ENCODE measurements around the gene S100A12. TPM values are rescaled to one million over a fixed set of nuclear protein-coding genes. Genes with fewer than 3 reads are reported as not detected.

S100A12 gene
- polyA plus RNA-seq, 1 of the 3 experiments (the other 2 are of a cell fraction) = not detected

DNA sequence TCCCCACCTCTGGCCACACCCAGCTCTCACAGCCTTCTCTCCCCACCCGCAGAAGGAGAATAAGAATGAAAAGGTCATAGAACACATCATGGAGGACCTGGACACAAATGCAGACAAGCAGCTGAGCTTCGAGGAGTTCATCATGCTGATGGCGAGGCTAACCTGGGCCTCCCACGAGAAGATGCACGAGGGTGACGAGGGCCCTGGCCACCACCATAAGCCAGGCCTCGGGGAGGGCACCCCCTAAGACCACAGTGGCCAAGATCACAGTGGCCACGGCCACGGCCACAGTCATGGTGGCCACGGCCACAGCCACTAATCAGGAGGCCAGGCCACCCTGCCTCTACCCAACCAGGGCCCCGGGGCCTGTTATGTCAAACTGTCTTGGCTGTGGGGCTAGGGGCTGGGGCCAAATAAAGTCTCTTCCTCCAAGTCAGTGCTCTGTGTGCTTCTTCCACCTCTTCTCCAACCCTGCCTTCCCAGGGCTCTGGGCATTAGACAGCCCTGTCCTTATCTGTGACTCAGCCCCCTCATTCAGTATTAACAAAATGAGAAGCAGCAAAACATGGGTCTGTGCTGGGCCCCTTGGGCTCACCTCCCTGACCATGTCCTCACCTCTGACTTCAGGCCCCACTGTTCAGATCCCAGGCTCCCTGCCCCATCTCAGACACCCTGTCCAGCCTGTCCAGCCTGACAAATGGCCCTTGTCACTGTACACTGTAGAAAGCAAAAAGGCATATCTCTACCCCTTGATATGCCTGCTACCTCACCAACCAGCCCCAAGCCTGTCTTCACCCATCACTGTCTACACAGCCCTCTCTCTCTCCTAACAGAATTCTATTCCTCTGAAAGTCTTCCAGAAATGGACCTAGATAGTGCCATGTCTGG lies 14.6 kb downstream of the S100A12 start:
- Histone ChIP-seq H3K79me2 (ENCODE audit: insufficient read depth) (no peaks in the 10 kb centered on the region), H3K27ac (ENCODE audit: low read depth in 2 of 2, low read length in 1 of 2) (no peak overlapping the region), H3K36me3 (replicated peaks in 1 of 2; ENCODE audit: control insufficient read depth in 1 of 2, insufficient read depth in 2 of 2, low read length in 1 of 2) (no peaks in the 10 kb centered on the region), H4K20me1 (ENCODE audit: insufficient read depth) (no peaks in the 10 kb centered on the region), H3K9me3 (no peaks in the 10 kb centered on the region), H3K27me3 (ENCODE audit: insufficient read depth) (peaks cover 60% of the 10 kb centered on the region), H2AFZ (ENCODE audit: low read depth) (no peak overlapping the region), H3K4me2 (no peak overlapping the region), H3K9me2 (no peaks in the 10 kb centered on the region), H3K4me3 (ENCODE audit: low read depth in 2 of 2, low read length in 1 of 2) (no peak overlapping the region), H3K9ac (no peak overlapping the region), H3K4me1 (ENCODE audit: control insufficient read depth in 1 of 2, insufficient read depth in 2 of 2, low read depth in 1 of 2, low read length in 1 of 2) (no peaks in the 10 kb centered on the region), H3F3A (replicated peaks; ENCODE audit: insufficient read depth) (no peaks in the 10 kb centered on the region)
- WGBS (ENCODE audit: low lambda C conversion rate) = 4% methylated on average over 9 of the region's 11 CpGs
- ChIA-PET POLR2A (no interaction called here), CTCF (interaction anchor here (0.9 to 1.3 kb wide), 2 partner anchors 9 to 134 kb away, joined by 3 to 4 read pairs; no protein-coding TSS in a partner anchor)
- no peak for DNase-seq
- TF ChIP-seq GATA2 (CRISPR knock-in tag; IDR thresholded peaks at IDR 0.05) (no peak), FOSL2 (IDR thresholded peaks at IDR 0.05; ENCODE audit: borderline replicate concordance, low read depth) (no peak), RCOR1 (IDR thresholded peaks at IDR 0.05; ENCODE audit: low read length) (no peak), SMC3 (IDR thresholded peaks at IDR 0.05; ENCODE audit: low read depth, low read length) (no peak), RXRA (IDR thresholded peaks at IDR 0.05; ENCODE audit: borderline replicate concordance, low read depth) (no peak), GABPA (IDR thresholded peaks at IDR 0.05; ENCODE audit: low read depth) (no peak), FOXM1 (IDR thresholded peaks at IDR 0.05; ENCODE audit: low read depth) (no peak), MEF2A (IDR thresholded peaks at IDR 0.05; ENCODE audit: borderline replicate concordance, low read depth) (no peak), EP300 (IDR thresholded peaks at IDR 0.05; ENCODE audit: borderline replicate concordance in 1 of 2, low read depth in 1 of 2, low read length in 1 of 2) (no peak), NRF1 (IDR thresholded peaks at IDR 0.05; ENCODE audit: low read depth, low read length) (no peak), NFIC (IDR thresholded peaks at IDR 0.05; ENCODE audit: borderline replicate concordance) (no peak)
- TF ChIP-seq, protein P1, sequence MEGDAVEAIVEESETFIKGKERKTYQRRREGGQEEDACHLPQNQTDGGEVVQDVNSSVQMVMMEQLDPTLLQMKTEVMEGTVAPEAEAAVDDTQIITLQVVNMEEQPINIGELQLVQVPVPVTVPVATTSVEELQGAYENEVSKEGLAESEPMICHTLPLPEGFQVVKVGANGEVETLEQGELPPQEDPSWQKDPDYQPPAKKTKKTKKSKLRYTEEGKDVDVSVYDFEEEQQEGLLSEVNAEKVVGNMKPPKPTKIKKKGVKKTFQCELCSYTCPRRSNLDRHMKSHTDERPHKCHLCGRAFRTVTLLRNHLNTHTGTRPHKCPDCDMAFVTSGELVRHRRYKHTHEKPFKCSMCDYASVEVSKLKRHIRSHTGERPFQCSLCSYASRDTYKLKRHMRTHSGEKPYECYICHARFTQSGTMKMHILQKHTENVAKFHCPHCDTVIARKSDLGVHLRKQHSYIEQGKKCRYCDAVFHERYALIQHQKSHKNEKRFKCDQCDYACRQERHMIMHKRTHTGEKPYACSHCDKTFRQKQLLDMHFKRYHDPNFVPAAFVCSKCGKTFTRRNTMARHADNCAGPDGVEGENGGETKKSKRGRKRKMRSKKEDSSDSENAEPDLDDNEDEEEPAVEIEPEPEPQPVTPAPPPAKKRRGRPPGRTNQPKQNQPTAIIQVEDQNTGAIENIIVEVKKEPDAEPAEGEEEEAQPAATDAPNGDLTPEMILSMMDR (IDR thresholded peaks at IDR 0.05) = no peak
- TF ChIP-seq, protein P2, sequence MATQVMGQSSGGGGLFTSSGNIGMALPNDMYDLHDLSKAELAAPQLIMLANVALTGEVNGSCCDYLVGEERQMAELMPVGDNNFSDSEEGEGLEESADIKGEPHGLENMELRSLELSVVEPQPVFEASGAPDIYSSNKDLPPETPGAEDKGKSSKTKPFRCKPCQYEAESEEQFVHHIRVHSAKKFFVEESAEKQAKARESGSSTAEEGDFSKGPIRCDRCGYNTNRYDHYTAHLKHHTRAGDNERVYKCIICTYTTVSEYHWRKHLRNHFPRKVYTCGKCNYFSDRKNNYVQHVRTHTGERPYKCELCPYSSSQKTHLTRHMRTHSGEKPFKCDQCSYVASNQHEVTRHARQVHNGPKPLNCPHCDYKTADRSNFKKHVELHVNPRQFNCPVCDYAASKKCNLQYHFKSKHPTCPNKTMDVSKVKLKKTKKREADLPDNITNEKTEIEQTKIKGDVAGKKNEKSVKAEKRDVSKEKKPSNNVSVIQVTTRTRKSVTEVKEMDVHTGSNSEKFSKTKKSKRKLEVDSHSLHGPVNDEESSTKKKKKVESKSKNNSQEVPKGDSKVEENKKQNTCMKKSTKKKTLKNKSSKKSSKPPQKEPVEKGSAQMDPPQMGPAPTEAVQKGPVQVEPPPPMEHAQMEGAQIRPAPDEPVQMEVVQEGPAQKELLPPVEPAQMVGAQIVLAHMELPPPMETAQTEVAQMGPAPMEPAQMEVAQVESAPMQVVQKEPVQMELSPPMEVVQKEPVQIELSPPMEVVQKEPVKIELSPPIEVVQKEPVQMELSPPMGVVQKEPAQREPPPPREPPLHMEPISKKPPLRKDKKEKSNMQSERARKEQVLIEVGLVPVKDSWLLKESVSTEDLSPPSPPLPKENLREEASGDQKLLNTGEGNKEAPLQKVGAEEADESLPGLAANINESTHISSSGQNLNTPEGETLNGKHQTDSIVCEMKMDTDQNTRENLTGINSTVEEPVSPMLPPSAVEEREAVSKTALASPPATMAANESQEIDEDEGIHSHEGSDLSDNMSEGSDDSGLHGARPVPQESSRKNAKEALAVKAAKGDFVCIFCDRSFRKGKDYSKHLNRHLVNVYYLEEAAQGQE (IDR thresholded peaks at IDR 0.05; ENCODE audit: low read depth, low read length) = no peak
- TF ChIP-seq, protein P3, sequence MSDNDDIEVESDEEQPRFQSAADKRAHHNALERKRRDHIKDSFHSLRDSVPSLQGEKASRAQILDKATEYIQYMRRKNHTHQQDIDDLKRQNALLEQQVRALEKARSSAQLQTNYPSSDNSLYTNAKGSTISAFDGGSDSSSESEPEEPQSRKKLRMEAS (IDR thresholded peaks at IDR 0.05; ENCODE audit: low read depth) = no peak
- TF ChIP-seq, protein P4, sequence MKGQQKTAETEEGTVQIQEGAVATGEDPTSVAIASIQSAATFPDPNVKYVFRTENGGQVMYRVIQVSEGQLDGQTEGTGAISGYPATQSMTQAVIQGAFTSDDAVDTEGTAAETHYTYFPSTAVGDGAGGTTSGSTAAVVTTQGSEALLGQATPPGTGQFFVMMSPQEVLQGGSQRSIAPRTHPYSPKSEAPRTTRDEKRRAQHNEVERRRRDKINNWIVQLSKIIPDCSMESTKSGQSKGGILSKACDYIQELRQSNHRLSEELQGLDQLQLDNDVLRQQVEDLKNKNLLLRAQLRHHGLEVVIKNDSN (IDR thresholded peaks at IDR 0.05; ENCODE audit: borderline replicate concordance, low read depth) = no peak
- TF ChIP-seq, protein P5, sequence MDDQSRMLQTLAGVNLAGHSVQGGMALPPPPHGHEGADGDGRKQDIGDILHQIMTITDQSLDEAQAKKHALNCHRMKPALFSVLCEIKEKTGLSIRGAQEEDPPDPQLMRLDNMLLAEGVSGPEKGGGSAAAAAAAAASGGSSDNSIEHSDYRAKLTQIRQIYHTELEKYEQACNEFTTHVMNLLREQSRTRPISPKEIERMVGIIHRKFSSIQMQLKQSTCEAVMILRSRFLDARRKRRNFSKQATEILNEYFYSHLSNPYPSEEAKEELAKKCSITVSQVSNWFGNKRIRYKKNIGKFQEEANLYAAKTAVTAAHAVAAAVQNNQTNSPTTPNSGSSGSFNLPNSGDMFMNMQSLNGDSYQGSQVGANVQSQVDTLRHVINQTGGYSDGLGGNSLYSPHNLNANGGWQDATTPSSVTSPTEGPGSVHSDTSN (IDR thresholded peaks at IDR 0.05) = no peak

All from SK-N-SH (cell line).